ENCODE results near the gene ATP2A1. TPM values are rescaled to one million over a fixed set of nuclear protein-coding genes. Genes with fewer than 3 reads are reported as not detected.
A peak's percentile ranks its signal among the peaks of the same experiment; 100 is the strongest.
"Not testable (repeated sequence)": the region's sequence is repeated elsewhere in the genome, so short reads cannot be mapped to it uniquely, and the experiment has no call there.

Gene ATP2A1
- polyA plus RNA-seq, 1 donor, result 7.0 TPM

- DNase-seq, result no peak
Observed at GRCh38 chr16:28880955-28881354, 2.7 kb downstream of the ATP2A1 start.

GRCh38 chr16:28881565-28881964 is 3.3 kb downstream of the ATP2A1 start:
- not testable (repeated sequence) for DNase-seq

GRCh38 chr16:28882551-28883160 is 4.4 kb downstream of the ATP2A1 start:
- DNase-seq, result peak; percentile 72

GRCh38 chr16:28883221-28883996 is 5.1 kb downstream of the ATP2A1 start:
- no peak for DNase-seq

GRCh38 chr16:28884045-28884444 is 5.8 kb downstream of the ATP2A1 start:
- no peak for DNase-seq

- no peak for DNase-seq
Observed at GRCh38 chr16:28886945-28887344, 8.7 kb downstream of the ATP2A1 start.

GRCh38 chr16:28890355-28890754 is 12.1 kb downstream of the ATP2A1 start:
- not testable (repeated sequence) for DNase-seq

GRCh38 chr16:28891964-28892890 is 13.9 kb downstream of the ATP2A1 start:
- DNase-seq, result no peak

GRCh38 chr16:28893291-28893690 is 15.0 kb downstream of the ATP2A1 start:
- no peak for DNase-seq

- DNase-seq, result no peak
Observed at GRCh38 chr16:28895609-28896008, 17.3 kb downstream of the ATP2A1 start.

GRCh38 chr16:28897826-28898225 is 19.5 kb downstream of the ATP2A1 start:
- DNase-seq, result no peak

- no peak for DNase-seq
Observed at GRCh38 chr16:28898266-28898665, 20.0 kb downstream of the ATP2A1 start.

- no peak for DNase-seq
Observed at GRCh38 chr16:28898942-28899341, 20.7 kb downstream of the ATP2A1 start.

- no peak for DNase-seq
Observed at GRCh38 chr16:28899882-28900590, 21.7 kb downstream of the ATP2A1 start.

GRCh38 chr16:28900601-28901000 is 22.3 kb downstream of the ATP2A1 start:
- no peak for DNase-seq

GRCh38 chr16:28901862-28902261 is 23.6 kb downstream of the ATP2A1 start:
- no peak for DNase-seq

- DNase-seq, result no peak
Observed at GRCh38 chr16:28902909-28903308, 24.6 kb downstream of the ATP2A1 start.

- DNase-seq, result no peak
Observed at GRCh38 chr16:28903344-28904042, 25.2 kb downstream of the ATP2A1 start.

- DNase-seq, result no peak
Observed at GRCh38 chr16:28904363-28904762, 26.1 kb downstream of the ATP2A1 start.

GRCh38 chr16:28904828-28905227 is 26.5 kb downstream of the ATP2A1 start:
- no peak for DNase-seq

GRCh38 chr16:28905229-28905754 is 27.0 kb downstream of the ATP2A1 start:
- DNase-seq, result no peak

Measured in left kidney (tissue), 2 donors.